A673 (cell line): ENCODE results near the gene SMIM15.

Experiments used
- EZH2 ChIP-seq: fragments of 200-600 bp; sonication (generic); IDR thresholded peaks from 2 replicates; pipeline ENCODE4 v1.6.1; 2017; ENCODE audit warnings: borderline replicate concordance, low read depth, mild to moderate bottlenecking, mixed read lengths, antibody characterized with exemption, low read length; ENCODE audit not compliant: poor library complexity, severe bottlenecking
- TF ChIP-seq, protein P1 (sequence below): fragments of 300-800, 200-600 bp; sonication (generic); conservative IDR thresholded peaks from 2 replicates; pipeline ENCODE4 v1.5.1; 2017; ENCODE audit warnings: low read depth, mild to moderate bottlenecking, antibody characterized with exemption, low read length, moderate library complexity, mixed read lengths

DNA sequence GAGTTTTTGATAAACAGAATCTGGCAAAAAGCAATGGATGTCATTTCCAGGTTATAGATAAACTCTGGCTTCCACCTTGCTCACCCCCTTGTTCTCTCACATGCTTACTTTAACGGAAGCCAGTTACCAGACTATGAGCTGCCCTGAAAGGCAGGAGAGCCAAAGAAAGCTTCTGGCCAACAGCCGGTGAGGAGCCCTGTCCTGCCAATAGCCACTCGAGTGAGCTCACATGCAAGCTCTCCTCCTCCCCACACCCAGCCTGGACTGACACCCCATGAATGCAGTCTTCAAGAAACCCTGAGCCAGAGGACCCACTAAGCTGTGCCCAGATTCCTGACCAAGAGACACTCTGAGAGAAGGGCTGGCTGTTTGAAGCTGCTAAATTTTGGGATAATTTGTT lies 14.4 kb upstream of the SMIM15 start:
- TF ChIP-seq EZH2, result no peak
- TF ChIP-seq, protein P1, sequence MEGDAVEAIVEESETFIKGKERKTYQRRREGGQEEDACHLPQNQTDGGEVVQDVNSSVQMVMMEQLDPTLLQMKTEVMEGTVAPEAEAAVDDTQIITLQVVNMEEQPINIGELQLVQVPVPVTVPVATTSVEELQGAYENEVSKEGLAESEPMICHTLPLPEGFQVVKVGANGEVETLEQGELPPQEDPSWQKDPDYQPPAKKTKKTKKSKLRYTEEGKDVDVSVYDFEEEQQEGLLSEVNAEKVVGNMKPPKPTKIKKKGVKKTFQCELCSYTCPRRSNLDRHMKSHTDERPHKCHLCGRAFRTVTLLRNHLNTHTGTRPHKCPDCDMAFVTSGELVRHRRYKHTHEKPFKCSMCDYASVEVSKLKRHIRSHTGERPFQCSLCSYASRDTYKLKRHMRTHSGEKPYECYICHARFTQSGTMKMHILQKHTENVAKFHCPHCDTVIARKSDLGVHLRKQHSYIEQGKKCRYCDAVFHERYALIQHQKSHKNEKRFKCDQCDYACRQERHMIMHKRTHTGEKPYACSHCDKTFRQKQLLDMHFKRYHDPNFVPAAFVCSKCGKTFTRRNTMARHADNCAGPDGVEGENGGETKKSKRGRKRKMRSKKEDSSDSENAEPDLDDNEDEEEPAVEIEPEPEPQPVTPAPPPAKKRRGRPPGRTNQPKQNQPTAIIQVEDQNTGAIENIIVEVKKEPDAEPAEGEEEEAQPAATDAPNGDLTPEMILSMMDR, result no peak
